Coronary artery (tissue), 2 donors: Measurements from ENCODE around the gene SIGLEC1.

Experiments used
- DNase-seq: peaks from one replicate; pipeline ENCODE4 v3.0.0-alpha.2; 2017; ENCODE audit warnings: low spot score
- H3K27ac ChIP-seq, 2 donors: fragments of 200-600 bp; sonication (generic); one replicate each; pipeline ENCODE4 v1.5.1; 2016 to 2019
- H3K4me3 ChIP-seq: fragments of 200-600 bp; sonication (generic); 2 replicates; pipeline ENCODE4 v1.5.1; 2016; ENCODE audit warnings: mild to moderate bottlenecking, moderate library complexity
- CTCF ChIP-seq: fragments of 200-600 bp; sonication (generic); IDR thresholded peaks from one replicate; pipeline ENCODE4 v1.5.1; 2019; ENCODE audit warnings: antibody characterized with exemption

The SIGLEC1 gene

GRCh38 chr20:3733119-3733995 is 21.0 kb upstream of the SIGLEC1 start:
- TF ChIP-seq CTCF = no peak
- no peak for DNase-seq
- H3K27ac ChIP-seq = peak overlapping the region in 1 of 2 donors; percentile 69

GRCh38 chr20:3732327-3733118 is 20.1 kb upstream of the SIGLEC1 start, which contains the start of gene HSPA12B:
TSS of gene HSPA12B (plus strand) at chr20:3732685. CDS start at chr20:3738675, 5,990 bp downstream.
- peak within 1 kb of the TSS; percentile 68 for H3K4me3 ChIP-seq
- TF ChIP-seq CTCF = no peak
- peak within 1 kb of the TSS in 1 of 2 donors; percentile 69 for H3K27ac ChIP-seq
- no peak for DNase-seq

More at GRCh38 chr20:3733119-3733995, 21.0 kb upstream of the SIGLEC1 start:
- H3K4me3 ChIP-seq = peak overlapping the region; percentile 68

GRCh38 chr20:3731944-3732326 is 19.5 kb upstream of the SIGLEC1 start:
- DNase-seq = no peak
- TF ChIP-seq CTCF = no peak
- H3K27ac ChIP-seq = peak overlapping the region in 1 of 2 donors; percentile 69
- H3K4me3 ChIP-seq = peak overlapping the region; percentile 68

- no peak overlapping the region for H3K4me3 ChIP-seq
- H3K27ac ChIP-seq = peak overlapping the region in 1 of 2 donors; percentile 22
- no peak for TF ChIP-seq CTCF
- DNase-seq = no peak
Measured at GRCh38 chr20:3730803-3731672, 18.6 kb upstream of the SIGLEC1 start.

- DNase-seq = no peak
- peak overlapping the region in 1 of 2 donors; percentile 28 for H3K27ac ChIP-seq
- H3K4me3 ChIP-seq = no peak overlapping the region
- TF ChIP-seq CTCF = no peak
Measured at GRCh38 chr20:3729811-3730540, 17.6 kb upstream of the SIGLEC1 start.

GRCh38 chr20:3729378-3729777 is 17.0 kb upstream of the SIGLEC1 start:
- no peak overlapping the region for H3K27ac ChIP-seq
- no peak overlapping the region for H3K4me3 ChIP-seq
- no peak for TF ChIP-seq CTCF
- DNase-seq = no peak
